Fibroblast of skin of abdomen (primary cell): Measurements from ENCODE around the gene PTPN14.
A peak's percentile ranks its signal among the peaks of the same experiment; 100 is the strongest.

Experiments
- DNase-seq: peaks from one replicate; pipeline ENCODE4 v3.0.0-alpha.2; 2013

Gene PTPN14

GRCh38 chr1:214362188-214362882 lies 189.1 kb downstream of the PTPN14 start:
- peak; percentile 18 for DNase-seq

GRCh38 chr1:214361636-214362035 lies 189.8 kb downstream of the PTPN14 start:
- DNase-seq: no peak

- no peak for DNase-seq
These were observed 190.8 kb downstream of the PTPN14 start for GRCh38 chr1:214360525-214361164.

- DNase-seq: no peak
These were observed 191.3 kb downstream of the PTPN14 start for GRCh38 chr1:214360116-214360515.

GRCh38 chr1:214354440-214355148 lies 196.8 kb downstream of the PTPN14 start:
- peak; percentile 48 for DNase-seq

GRCh38 chr1:214352838-214353237 lies 198.6 kb downstream of the PTPN14 start:
- DNase-seq: no peak

- DNase-seq: peak; percentile 39
These were observed 199.7 kb downstream of the PTPN14 start for GRCh38 chr1:214351551-214352277.

GRCh38 chr1:214349781-214350180 lies 201.6 kb downstream of the PTPN14 start:
- DNase-seq: peak; percentile 67

GRCh38 chr1:214349008-214349407 lies 202.4 kb downstream of the PTPN14 start:
- DNase-seq: no peak

GRCh38 chr1:214344897-214345296 lies 206.5 kb downstream of the PTPN14 start:
- DNase-seq: no peak

GRCh38 chr1:214342525-214342924 lies 208.9 kb downstream of the PTPN14 start:
- no peak for DNase-seq

- no peak for DNase-seq
These were observed 209.5 kb downstream of the PTPN14 start for GRCh38 chr1:214341932-214342331.

- no peak for DNase-seq
These were observed 209.9 kb downstream of the PTPN14 start for GRCh38 chr1:214341459-214341858.

- no peak for DNase-seq
These were observed 213.2 kb downstream of the PTPN14 start for GRCh38 chr1:214338212-214338611.

GRCh38 chr1:214337511-214337910 lies 213.9 kb downstream of the PTPN14 start:
- DNase-seq: peak; percentile 44

- DNase-seq: no peak
These were observed 214.4 kb downstream of the PTPN14 start for GRCh38 chr1:214337015-214337414.

- DNase-seq: no peak
These were observed 215.8 kb downstream of the PTPN14 start for GRCh38 chr1:214335567-214335966.

- DNase-seq: peak; percentile 61
These were observed 218.2 kb downstream of the PTPN14 start for GRCh38 chr1:214332946-214333798.

- DNase-seq: peak; percentile 36
These were observed 219.5 kb downstream of the PTPN14 start for GRCh38 chr1:214331827-214332423.

- DNase-seq: no peak
These were observed 220.2 kb downstream of the PTPN14 start for GRCh38 chr1:214331180-214331579.

- no peak for DNase-seq
These were observed 220.7 kb downstream of the PTPN14 start for GRCh38 chr1:214330715-214331114.

- DNase-seq: no peak
These were observed 221.2 kb downstream of the PTPN14 start for GRCh38 chr1:214330222-214330621.
